ENCODE data around the gene SYT1.
"Not testable (repeated sequence)": the region's sequence is repeated elsewhere in the genome, so short reads cannot be mapped to it uniquely, and the experiment has no call there.

Gene SYT1

GRCh38 chr12:79156846-79157463, 292.4 kb downstream of the SYT1 start:
- DNase-seq, result no peak

GRCh38 chr12:79161249-79161934, 296.8 kb downstream of the SYT1 start:
- no peak for DNase-seq

- no peak for DNase-seq
These were observed 297.7 kb downstream of the SYT1 start for GRCh38 chr12:79162147-79162772.

- DNase-seq, result no peak
These were observed 298.4 kb downstream of the SYT1 start for GRCh38 chr12:79162948-79163347.

GRCh38 chr12:79164890-79165289, 300.3 kb downstream of the SYT1 start:
- DNase-seq, result no peak

GRCh38 chr12:79168687-79169086, 304.1 kb downstream of the SYT1 start:
- no peak for DNase-seq

GRCh38 chr12:79174626-79175025, 310.1 kb downstream of the SYT1 start:
- peak; percentile 34 for DNase-seq

GRCh38 chr12:79183003-79183402, 318.4 kb downstream of the SYT1 start:
- peak; percentile 7 for DNase-seq

- peak; percentile 20 for DNase-seq
These were observed 319.4 kb downstream of the SYT1 start for GRCh38 chr12:79183926-79184325.

- no peak for DNase-seq
These were observed 321.9 kb downstream of the SYT1 start for GRCh38 chr12:79186506-79186905.

GRCh38 chr12:79187032-79187431, 322.5 kb downstream of the SYT1 start:
- no peak for DNase-seq

GRCh38 chr12:79191391-79191790, 326.8 kb downstream of the SYT1 start:
- DNase-seq, result no peak

GRCh38 chr12:79194595-79194994, 330.0 kb downstream of the SYT1 start:
- peak; percentile 13 for DNase-seq

GRCh38 chr12:79199166-79199565, 334.6 kb downstream of the SYT1 start:
- DNase-seq, result no peak

- DNase-seq, result no peak
These were observed 335.6 kb downstream of the SYT1 start for GRCh38 chr12:79200176-79200575.

- no peak for DNase-seq
These were observed 338.6 kb downstream of the SYT1 start for GRCh38 chr12:79203058-79203647.

GRCh38 chr12:79206871-79207270, 342.3 kb downstream of the SYT1 start:
- no peak for DNase-seq

GRCh38 chr12:79210403-79210802, 345.8 kb downstream of the SYT1 start:
- not testable (repeated sequence) for DNase-seq

- no peak for DNase-seq
These were observed 352.7 kb downstream of the SYT1 start for GRCh38 chr12:79217306-79217705.

GRCh38 chr12:79223210-79223609, 358.6 kb downstream of the SYT1 start:
- no peak for DNase-seq

GRCh38 chr12:79223761-79224160, 359.2 kb downstream of the SYT1 start:
- no peak for DNase-seq

- DNase-seq, result no peak
These were observed 362.5 kb downstream of the SYT1 start for GRCh38 chr12:79227091-79227490.

GRCh38 chr12:79227646-79228045, 363.1 kb downstream of the SYT1 start:
- DNase-seq, result no peak

GRCh38 chr12:79233341-79233781, 368.8 kb downstream of the SYT1 start:
- DNase-seq, result no peak
